ENCODE measurements around the gene SH2D3A. TPM values are rescaled to one million over a fixed set of nuclear protein-coding genes. Genes with fewer than 3 reads are reported as not detected.

SH2D3A gene
- 0.29 TPM in 1 of 2 replicates, not detected in the other for total RNA-seq

GRCh38 chr19:6767357-6768235, at the start of gene SH2D3A:
Gene SH2D3A, minus strand, starts transcription at chr19:6767435. Its CDS starts 3,687 bp downstream, at chr19:6763748.

GRCh38 chr19:6772028-6772865, 5.0 kb upstream of the SH2D3A start, which contains the start of gene VAV1:
Gene VAV1, plus strand, starts transcription at chr19:6772708. Its CDS starts 100 bp downstream, at chr19:6772808.

GRCh38 chr19:6739390-6739882, 27.8 kb downstream of the SH2D3A start, which contains the start of gene TRIP10:
Gene TRIP10, plus strand, starts transcription at chr19:6739680. Its CDS starts 82 bp downstream, at chr19:6739762.

GRCh38 chr19:6737284-6737872, 29.9 kb downstream of the SH2D3A start, which contains the start of gene GPR108:
Gene GPR108, minus strand, starts transcription at chr19:6737580. Its CDS starts 4 bp downstream, at chr19:6737576.

GRCh38 chr19:6720369-6721137, 46.7 kb downstream of the SH2D3A start, which contains the start of gene C3:
Gene C3, minus strand, starts transcription at chr19:6720650. Its CDS starts 61 bp downstream, at chr19:6720589.

Other genes with a start within 250 kb of the SH2D3A start
- gene TNFSF9, start 236.4 kb downstream of the SH2D3A start, total RNA-seq: 0.29 TPM in 1 of 2 replicates, not detected in the other
- 0.29 TPM in 1 of 2 replicates, not detected in the other for gene CD70, start 176.3 kb downstream of the SH2D3A start, total RNA-seq
- 0.14 and 0.22 TPM in 2 replicates for gene TNFSF14, start 97.3 kb downstream of the SH2D3A start, total RNA-seq
- gene C3, start 46.8 kb downstream of the SH2D3A start, total RNA-seq: 33.9 and 203 TPM in 2 replicates
- 41.5 and 79.7 TPM in 2 replicates for gene GPR108, start 29.9 kb downstream of the SH2D3A start, total RNA-seq
- gene TRIP10, start 27.8 kb downstream of the SH2D3A start, total RNA-seq: 54.1 and 54.8 TPM in 2 replicates
- gene VAV1, start 5.3 kb upstream of the SH2D3A start, total RNA-seq: not detected in 2 replicates
- gene ADGRE1, start 120.1 kb upstream of the SH2D3A start, total RNA-seq: 0.22 TPM in 1 of 2 replicates, not detected in the other